ENCODE data around the gene GNG8. TPM values are rescaled to one million over a fixed set of nuclear protein-coding genes. Genes with fewer than 3 reads are reported as not detected.

GNG8 gene
- total RNA-seq, 1 experiment from 2014 or later = not detected

DNA sequence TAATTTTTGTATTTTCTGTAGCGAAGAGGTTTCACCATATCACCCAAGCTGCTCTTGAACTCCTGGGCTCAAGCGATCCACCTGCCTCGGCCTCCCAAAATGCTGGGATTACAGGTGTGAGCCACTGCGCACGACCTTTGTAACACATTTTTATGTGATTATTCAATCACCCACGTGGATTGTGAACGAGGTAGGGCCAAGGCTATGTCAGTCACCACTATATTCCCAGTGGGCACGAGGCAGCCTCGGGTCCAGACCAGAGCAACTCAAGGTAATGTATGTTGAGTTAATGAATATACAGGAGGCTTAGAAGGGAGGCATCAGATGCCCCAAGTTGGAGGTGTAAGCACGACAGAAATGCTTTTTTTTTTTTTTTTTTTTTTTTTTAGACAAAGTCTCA, 20.0 kb downstream of the GNG8 start:
- no peak for TF ChIP-seq EZH2 (IDR thresholded peaks at IDR 0.05; ENCODE audit: borderline replicate concordance, low read depth, low read length, poor library complexity, severe bottlenecking)
- TF ChIP-seq, protein P1, sequence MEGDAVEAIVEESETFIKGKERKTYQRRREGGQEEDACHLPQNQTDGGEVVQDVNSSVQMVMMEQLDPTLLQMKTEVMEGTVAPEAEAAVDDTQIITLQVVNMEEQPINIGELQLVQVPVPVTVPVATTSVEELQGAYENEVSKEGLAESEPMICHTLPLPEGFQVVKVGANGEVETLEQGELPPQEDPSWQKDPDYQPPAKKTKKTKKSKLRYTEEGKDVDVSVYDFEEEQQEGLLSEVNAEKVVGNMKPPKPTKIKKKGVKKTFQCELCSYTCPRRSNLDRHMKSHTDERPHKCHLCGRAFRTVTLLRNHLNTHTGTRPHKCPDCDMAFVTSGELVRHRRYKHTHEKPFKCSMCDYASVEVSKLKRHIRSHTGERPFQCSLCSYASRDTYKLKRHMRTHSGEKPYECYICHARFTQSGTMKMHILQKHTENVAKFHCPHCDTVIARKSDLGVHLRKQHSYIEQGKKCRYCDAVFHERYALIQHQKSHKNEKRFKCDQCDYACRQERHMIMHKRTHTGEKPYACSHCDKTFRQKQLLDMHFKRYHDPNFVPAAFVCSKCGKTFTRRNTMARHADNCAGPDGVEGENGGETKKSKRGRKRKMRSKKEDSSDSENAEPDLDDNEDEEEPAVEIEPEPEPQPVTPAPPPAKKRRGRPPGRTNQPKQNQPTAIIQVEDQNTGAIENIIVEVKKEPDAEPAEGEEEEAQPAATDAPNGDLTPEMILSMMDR (conservative IDR thresholded peaks at IDR 0.05; ENCODE audit: low read depth, low read length) = no peak
- ChIA-PET CTCF (interaction anchor here (0.5 to 4.8 kb wide), 2 partner anchors 46 to 524 kb away, joined by 4 to 35 read pairs; partner anchors contain the start of gene DACT3), POLR2A (ENCODE audit: low non-redundant PET) (no interaction called here)
- Histone ChIP-seq H3K27ac (ENCODE audit: low read depth, low read length, poor library complexity, severe bottlenecking) (no peak overlapping the region), H3K4me3 (ENCODE audit: low read depth, low read length, poor library complexity, severe bottlenecking) (no peak overlapping the region), H3K4me1 (ENCODE audit: insufficient read depth, low read length, poor library complexity, severe bottlenecking) (peaks cover 15% of the 10 kb centered on the region), H3K36me3 (ENCODE audit: insufficient read depth, low read length, poor library complexity, severe bottlenecking) (no peaks in the 10 kb centered on the region), H3K9me3 (ENCODE audit: low read depth, low read length, poor library complexity, severe bottlenecking) (no peaks in the 10 kb centered on the region), H3K27me3 (replicated peaks; ENCODE audit: insufficient read depth, low read depth, low read length, poor library complexity) (no peaks in the 10 kb centered on the region)
- no peak for DNase-seq (ENCODE audit: low spot score)
- intact Hi-C loops (cut with micrococcal nuclease; ENCODE audit: unreplicated experiment) = no loop called here
- BruUV-seq (replicated peaks) = no TSS peak

DNA sequence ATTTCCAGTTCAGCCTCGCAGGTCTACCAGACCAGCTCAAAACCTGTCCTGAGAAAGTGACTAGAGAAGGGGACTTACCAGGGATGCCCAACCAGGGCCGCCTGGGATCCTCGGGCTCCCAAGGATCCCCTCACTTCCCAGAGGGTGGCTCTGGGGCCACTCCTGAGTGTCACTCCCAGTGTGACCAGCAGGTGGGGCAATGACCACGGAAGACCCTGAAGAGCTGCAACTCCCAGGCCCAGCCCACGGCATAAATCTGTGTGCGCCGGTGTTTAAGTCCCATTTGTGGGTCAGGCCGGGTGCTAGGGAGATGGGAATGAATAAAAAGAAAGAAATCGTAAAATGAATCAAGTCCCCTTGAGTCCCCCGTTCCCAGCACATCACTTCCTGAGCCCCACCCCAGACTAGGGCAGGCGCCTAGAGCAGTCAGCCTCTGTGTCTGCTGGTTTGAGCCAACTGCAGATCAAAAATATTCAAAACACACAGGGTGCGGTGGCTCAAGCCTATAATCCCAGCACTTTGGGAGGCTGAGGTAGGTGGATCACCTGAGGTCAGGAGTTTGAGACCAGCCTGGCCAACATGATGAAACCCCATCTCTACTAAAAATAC, 21.8 kb downstream of the GNG8 start:
- Histone ChIP-seq H3K9me3 (ENCODE audit: low read depth, low read length, poor library complexity, severe bottlenecking) (no peaks in the 10 kb centered on the region), H3K36me3 (ENCODE audit: insufficient read depth, low read length, poor library complexity, severe bottlenecking) (peaks cover 10% of the 10 kb centered on the region), H3K4me1 (ENCODE audit: insufficient read depth, low read length, poor library complexity, severe bottlenecking) (peaks cover 7% of the 10 kb centered on the region), H3K4me3 (ENCODE audit: low read depth, low read length, poor library complexity, severe bottlenecking) (no peak overlapping the region), H3K27me3 (replicated peaks; ENCODE audit: insufficient read depth, low read depth, low read length, poor library complexity) (no peaks in the 10 kb centered on the region), H3K27ac (ENCODE audit: low read depth, low read length, poor library complexity, severe bottlenecking) (no peak overlapping the region)
- ChIA-PET POLR2A (ENCODE audit: low non-redundant PET) (no interaction called here), CTCF (interaction anchor here (0.6 to 4.8 kb wide), 4 partner anchors 14 to 441 kb away, joined by 6 to 35 read pairs (median 8); partner anchors contain the start of gene DACT3)
- no TSS peak for BruUV-seq (replicated peaks)
- intact Hi-C loops (cut with micrococcal nuclease; ENCODE audit: unreplicated experiment) = loop anchor here (1.0 kb wide), 1 partner anchor 48 kb away; no protein-coding TSS in a partner anchor
- TF ChIP-seq, protein P1 (conservative IDR thresholded peaks at IDR 0.05; ENCODE audit: low read depth, low read length) = peak; percentile 92
- no peak for TF ChIP-seq EZH2 (IDR thresholded peaks at IDR 0.05; ENCODE audit: borderline replicate concordance, low read depth, low read length, poor library complexity, severe bottlenecking)
- peak; percentile 88 for DNase-seq (ENCODE audit: low spot score)

DNA sequence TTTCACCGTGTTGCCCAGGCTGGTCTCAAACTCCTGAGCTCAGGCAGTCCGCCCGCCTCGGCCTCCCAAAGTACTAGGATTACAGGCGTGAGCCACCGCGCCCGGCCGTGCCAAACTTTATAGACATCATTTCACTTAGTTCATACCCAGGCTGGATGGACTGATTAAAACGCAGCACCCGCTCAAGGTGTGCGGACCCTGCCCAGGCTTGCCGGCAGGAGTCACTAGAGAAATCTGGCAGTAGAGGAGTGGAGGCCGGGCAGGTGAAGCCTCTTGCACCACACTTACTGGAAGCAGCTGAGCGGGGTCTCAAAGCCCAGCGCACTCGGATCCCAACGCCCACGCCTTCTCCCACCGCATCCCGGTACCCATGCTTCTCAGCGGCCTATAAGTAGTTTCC, 22.5 kb downstream of the GNG8 start:
- DNase-seq (ENCODE audit: low spot score) = no peak
- ChIA-PET CTCF (interaction anchor here (1.0 to 4.8 kb wide), 2 partner anchors 13 to 48 kb away, joined by 8 to 35 read pairs; partner anchors contain the start of gene DACT3), POLR2A (ENCODE audit: low non-redundant PET) (no interaction called here)
- H3K27ac ChIP-seq (ENCODE audit: low read depth, low read length, poor library complexity, severe bottlenecking) = no peak overlapping the region
- TF ChIP-seq, protein P1 (conservative IDR thresholded peaks at IDR 0.05; ENCODE audit: low read depth, low read length) = no peak
- TF ChIP-seq EZH2 (IDR thresholded peaks at IDR 0.05; ENCODE audit: borderline replicate concordance, low read depth, low read length, poor library complexity, severe bottlenecking) = no peak
- intact Hi-C loops (cut with micrococcal nuclease; ENCODE audit: unreplicated experiment) = no loop called here
- peaks cover under 1% of the 10 kb centered on the region for H3K4me1 ChIP-seq (ENCODE audit: insufficient read depth, low read length, poor library complexity, severe bottlenecking)
- no peaks in the 10 kb centered on the region for H3K27me3 ChIP-seq (replicated peaks; ENCODE audit: insufficient read depth, low read depth, low read length, poor library complexity)
- H3K36me3 ChIP-seq (ENCODE audit: insufficient read depth, low read length, poor library complexity, severe bottlenecking) = peaks cover 17% of the 10 kb centered on the region
- H3K4me3 ChIP-seq (ENCODE audit: low read depth, low read length, poor library complexity, severe bottlenecking) = no peak overlapping the region
- no TSS peak for BruUV-seq (replicated peaks)
- no peaks in the 10 kb centered on the region for H3K9me3 ChIP-seq (ENCODE audit: low read depth, low read length, poor library complexity, severe bottlenecking)
